DMS 273 (cell line): ENCODE measurements around the gene KIF26B.

ENCODE experiments used
- DNase-seq: peaks from one replicate; lab custom pipeline; 2025; ENCODE audit not compliant: unreplicated experiment; lab: John Stamatoyannopoulos, UW

KIF26B gene

DNA sequence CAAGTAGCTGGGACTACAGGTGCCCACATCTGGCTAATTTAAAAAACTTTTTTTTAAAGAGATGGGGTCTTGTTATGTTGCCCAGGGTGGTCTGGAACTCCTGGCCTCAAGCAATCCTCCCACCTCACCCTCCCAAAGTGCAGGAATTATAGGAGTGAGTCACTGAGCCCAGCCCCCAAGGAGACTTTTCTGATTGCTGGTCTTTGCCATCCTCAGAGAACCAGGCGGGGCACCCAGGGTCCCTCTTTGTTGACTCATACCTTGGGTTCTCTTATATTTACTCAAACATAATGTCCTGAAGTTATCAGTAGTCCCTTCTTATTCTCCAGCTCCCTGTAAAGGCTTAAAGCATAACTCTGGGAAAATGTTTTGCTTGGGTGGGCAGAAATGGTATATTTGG is 51.1 kb downstream of the KIF26B start:
- DNase-seq: no peak

DNA sequence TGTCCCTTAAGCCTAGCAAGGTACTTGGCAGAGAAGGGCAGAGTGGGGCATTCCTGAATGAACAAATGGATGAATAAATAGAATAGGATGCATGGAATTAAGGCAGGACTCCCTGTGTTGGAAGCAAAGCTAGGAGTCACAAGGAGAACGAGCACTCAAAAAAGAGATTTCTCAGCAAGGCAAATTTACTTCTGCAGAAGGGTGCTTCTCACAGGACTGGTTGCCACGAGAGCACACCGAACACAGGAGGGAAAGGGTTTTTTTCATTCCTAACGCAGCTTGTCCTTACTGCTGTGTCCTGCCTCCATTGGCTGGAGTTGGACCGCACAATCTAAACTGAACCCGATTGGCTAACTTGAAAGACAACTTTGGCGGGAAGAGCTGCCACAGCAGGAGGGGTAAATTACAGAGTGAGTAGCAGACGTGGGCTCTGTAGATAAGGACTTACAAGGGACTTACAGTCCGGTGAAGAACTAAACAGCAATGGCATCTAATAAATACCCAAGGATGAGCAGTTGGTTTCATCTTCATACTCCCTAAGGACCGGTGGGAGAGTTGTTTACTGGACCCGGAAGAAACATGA is 52.4 kb downstream of the KIF26B start:
- no peak for DNase-seq

- no peak for DNase-seq
These were observed 53.0 kb downstream of the KIF26B start for GRCh38 chr1:245207801-245208200.

DNA sequence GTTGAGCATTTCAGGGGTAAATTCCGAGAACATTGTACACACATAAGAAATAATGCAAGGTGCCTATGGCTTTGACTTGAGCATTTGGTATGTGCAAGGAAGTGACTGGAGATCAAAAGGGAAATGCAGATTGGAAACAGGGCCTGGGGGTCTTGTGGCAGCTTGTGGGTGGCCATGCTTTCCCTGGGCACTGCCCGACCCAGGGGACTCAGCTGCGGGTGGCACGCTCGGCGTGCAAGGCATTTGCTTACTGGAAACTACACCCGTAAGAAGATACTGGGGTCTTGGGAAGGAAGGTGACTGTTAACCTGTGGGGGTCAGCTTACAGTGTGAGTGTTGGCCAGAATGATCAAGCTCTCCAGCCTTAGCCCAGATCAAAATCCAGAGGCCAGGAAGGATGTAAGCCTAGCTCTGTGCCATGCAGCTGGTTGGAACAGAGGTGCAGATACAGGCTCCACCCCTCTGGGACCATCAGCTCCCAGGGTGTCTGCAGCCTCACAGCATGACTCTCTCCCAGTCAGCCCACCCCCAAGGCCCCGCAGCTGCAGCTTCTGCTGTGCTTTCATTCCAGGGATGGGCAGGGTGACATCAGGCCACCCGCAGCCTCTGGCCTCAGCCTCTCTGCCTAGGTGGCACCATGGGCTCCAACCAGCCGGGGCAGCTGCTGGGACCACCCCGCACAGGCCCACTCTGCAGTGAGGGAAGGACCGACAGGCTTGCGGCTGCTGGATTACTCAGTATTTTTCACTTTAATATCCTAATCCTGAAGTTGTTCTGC is 55.1 kb downstream of the KIF26B start:
- DNase-seq: no peak

DNA sequence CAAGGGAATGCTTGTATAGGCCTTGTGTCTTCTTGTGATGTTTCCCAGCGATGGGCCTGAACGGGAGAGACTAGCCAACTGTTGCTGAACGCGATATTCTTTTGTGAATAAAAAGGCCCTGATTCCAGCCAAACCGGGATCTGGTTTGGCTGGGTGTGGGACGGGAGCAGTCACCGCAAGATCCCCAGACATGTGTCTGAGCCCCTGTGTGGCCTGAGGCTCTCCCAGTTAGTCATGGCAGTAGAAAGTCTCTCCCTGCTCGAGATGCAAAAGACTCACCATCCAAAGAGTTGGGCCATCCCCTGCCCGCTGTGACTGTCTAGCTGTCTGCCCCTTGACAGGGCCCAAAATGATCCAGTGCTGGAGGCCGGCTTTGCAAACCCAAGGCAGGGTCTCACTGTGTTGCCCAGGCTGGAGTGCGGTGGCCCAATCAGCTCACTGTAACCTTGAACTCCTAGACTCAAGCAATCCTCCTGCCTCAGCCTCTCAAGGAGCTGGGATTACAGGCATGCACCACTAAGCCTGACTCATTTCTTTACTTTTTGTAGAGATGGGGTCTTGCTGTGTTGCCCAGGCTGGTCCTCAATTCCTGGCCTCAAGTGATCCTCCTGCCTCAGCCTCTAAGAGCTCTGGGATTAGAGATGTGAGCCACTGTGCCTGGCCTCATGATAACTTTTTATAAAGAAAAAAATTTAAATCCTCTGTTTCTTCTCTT is 56.4 kb downstream of the KIF26B start:
- DNase-seq: no peak

GRCh38 chr1:245211761-245212160 is 57.0 kb downstream of the KIF26B start:
- DNase-seq: no peak

GRCh38 chr1:245212221-245212710 is 57.5 kb downstream of the KIF26B start:
- DNase-seq: no peak

DNA sequence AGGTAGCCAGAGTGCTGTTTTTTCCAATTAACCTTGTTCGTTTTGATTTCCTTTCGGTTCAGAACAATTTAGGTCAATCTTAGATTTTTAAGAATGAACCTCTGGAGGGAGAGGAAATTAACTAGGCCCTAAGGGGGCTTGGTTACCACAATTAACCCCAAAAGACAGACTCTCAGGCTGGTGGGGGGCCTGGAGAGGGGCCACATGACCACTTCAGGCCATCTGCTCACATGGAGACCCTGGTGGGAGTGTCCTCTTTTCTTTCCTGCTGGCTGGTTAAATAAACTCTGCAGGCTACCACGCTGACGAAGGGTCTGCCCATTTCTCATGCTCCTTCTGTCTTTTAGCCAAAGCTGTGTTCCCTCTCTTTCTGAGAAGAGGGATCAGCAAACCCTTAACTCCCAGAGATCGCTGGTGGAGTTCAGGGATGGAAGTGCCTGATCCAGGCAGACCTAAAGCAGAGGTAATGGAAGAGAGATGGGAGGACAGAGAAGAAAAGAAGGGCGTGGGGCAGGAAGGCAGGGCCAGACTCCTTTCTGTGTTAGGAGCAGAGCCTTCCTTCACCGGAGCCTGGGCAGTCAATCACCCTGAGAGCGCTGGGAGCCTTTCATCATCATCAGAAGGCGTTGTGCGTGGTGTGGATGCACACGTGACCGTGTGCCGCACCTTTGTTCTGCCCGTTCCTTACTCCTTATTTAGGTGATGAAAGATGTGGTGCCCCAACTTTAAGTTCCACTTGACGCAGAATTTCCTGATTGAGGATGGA is 58.5 kb downstream of the KIF26B start:
- DNase-seq: no peak

DNA sequence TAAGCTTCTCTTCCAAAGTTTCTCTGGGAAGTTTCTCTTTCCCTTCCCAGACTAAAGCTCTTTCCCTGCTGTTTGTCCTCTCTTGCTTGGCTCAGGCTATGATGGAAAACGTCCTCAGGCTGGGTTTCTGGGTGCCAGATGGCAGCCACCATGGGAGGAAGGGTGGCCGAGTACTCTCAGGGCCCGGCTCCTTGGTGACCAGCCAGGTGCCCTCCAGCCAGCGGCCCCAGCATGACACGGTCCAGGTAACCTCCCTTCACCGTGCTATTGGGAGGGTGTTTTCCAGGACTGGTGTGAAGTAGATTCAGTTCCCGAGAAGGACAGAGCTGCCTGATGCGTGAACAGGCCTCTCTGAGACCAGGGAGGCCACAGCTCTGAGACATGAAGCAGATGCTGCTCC is 60.3 kb downstream of the KIF26B start:
- DNase-seq: peak; percentile 22

DNA sequence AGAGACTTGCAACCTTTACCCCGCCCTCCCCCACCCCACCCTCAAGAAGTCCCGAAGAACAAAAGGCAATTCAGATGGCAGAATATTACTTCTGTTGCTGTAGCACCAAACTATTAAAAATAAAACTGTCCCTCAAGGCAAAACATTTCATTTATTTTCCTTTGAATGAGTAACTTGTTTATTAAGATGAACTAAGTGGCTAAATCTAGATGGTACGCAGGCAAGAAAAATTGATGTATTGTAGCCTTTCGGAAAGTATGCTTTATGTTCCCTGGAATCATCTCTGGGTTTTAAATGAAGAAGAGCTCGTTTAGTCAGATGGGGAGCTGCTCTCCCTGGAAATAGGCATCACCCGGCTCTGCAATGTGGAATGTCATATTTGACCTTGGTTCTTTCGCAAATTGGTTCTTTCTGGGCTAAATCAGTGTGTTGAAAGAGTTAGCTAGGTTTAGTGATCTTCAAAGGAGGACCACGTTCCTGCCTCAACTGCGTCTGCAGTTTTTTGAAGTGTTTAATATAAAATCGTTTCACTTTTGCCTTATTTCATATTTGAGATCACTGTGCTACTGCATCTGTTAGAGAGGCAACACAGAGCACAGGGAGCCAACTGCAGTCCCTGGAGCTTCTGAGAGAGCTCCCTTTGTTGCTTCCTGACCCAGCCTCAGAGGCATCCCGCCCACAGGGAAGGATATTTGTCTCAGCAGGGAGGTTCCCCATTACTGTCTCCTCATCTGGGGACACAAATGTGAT is 61.8 kb downstream of the KIF26B start:
- DNase-seq: no peak

DNA sequence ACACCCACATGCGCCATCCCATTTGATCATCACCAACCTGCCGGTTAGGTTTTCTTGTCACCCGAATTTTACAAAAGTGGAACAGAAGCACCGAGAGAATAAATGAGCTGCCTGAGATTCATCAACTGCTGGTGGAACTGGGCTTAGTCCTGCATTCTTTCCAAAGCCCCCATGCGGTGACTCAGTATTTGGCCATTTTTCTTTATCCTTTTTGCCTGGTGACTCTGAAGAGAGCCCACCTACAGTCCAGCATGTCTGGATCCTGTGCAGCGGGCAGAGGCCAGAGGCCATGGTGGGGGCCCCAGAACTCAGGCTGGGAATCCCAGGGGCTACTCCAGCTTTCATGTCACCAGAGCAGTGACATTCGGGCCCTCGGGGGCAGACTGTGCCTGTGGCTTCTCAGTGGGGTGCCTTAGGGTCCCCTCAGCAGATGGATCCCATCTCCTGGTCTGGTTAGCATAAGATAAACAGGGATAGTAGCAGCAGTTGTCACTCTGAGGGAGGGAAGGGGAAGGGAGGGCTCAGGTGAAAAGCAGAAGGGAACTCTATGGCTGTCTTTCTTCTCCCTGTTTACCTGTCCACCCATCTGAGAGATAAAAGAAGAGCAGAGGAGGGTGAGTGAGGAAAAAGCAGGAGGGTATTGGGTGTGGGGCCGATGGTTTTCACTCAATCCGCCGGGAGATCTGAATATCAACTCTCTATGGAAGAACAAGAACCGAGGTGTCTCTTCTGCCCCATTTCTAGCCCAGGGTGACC is 63.2 kb downstream of the KIF26B start:
- no peak for DNase-seq

- no peak for DNase-seq
These were observed 65.7 kb downstream of the KIF26B start for GRCh38 chr1:245220381-245220985.

DNA sequence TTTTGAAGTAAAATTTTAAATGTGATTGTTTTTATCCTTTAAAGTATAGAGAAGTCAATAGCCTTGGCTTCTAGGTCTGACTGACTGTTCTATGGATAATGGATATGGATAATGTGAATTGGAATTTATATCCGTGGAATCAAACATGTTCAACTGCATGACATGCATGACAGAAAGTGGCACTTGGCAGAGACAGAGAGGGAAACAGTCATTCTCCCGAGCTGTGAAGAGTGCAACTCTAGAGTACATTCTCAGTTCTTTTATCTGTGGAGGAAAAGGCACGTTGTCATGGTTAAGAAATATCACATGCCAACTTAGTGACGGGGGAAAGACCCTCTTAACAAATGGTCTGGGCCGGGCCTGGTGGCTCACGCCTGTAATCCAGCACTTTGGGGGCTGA is 67.0 kb downstream of the KIF26B start:
- DNase-seq: no peak

DNA sequence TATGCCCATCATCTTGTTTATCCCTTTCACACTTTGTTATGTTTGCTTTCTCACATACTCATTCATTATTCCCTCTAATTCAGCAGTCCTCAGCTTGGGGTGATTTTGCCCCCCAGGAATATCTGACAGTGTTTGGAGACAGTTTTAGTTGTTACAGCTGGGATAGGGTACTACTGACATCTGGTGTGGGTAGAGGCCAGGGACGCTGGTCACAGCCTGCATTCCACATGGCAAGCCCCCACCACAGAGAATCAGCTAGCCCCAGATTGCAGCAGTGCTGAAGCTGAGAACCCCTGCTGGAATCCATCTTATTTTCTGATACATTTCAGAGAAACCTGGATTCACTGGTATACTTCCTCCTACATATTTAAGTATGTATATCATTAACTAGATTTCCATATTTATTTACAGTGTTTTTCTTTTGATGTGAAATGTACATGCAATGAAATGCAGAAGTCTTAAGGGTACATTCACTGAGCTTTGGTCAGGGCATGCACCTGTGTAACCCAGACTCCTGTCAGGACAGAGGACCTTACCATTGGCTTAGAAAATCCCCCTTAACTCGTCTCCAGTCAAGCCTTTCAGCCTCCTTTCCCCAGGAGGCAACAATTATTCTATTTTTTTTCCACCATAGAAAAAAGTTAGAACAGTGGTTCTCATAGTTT is 68.3 kb downstream of the KIF26B start:
- peak; percentile 26 for DNase-seq

GRCh38 chr1:245225322-245226202 is 70.8 kb downstream of the KIF26B start:
- DNase-seq: no peak

- peak; percentile 15 for DNase-seq
These were observed 71.4 kb downstream of the KIF26B start for GRCh38 chr1:245226203-245226499.

DNA sequence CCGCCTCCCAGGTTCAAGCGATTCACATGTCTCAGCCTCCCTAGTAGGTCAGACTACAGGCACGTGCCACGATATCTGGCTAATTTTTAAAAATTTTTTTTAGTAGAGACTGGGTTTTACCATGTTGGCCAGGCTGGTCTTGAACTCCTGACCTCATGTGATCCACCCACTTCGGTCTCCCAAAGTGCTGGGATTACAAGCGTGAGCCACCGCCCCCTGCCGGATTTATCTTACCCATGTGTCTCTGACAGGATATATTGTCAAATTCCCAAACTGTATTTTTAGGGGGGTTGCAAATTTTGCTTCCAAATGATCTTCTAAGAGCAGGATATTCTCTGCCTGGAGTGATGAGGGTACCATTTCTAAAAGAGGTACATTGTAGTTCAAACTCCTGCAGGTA is 74.3 kb downstream of the KIF26B start:
- no peak for DNase-seq

GRCh38 chr1:245232931-245233330 is 78.1 kb downstream of the KIF26B start:
- no peak for DNase-seq
